HG02759 (cell line): ENCODE measurements around the gene AATK.

Experiments
- ATAC-seq: cut with Tn5 transposase; IDR thresholded peaks from one replicate; pipeline ENCODE4 v1.9.1; 2021; ENCODE audit warnings: mild to moderate bottlenecking, moderate library complexity; ENCODE audit not compliant: unreplicated experiment

The AATK gene

GRCh38 chr17:81181811-81182185 lies 15.8 kb upstream of the AATK start:
- ATAC-seq = no peak

GRCh38 chr17:81180836-81181810 lies 15.1 kb upstream of the AATK start:
- ATAC-seq = no peak

GRCh38 chr17:81179861-81180260 lies 13.8 kb upstream of the AATK start:
- no peak for ATAC-seq

- no peak for ATAC-seq
Observed at GRCh38 chr17:81179220-81179619, 13.2 kb upstream of the AATK start.

GRCh38 chr17:81178136-81179091 lies 12.4 kb upstream of the AATK start:
- no peak for ATAC-seq

GRCh38 chr17:81176666-81177065 lies 10.6 kb upstream of the AATK start:
- no peak for ATAC-seq

- ATAC-seq = no peak
Observed at GRCh38 chr17:81173762-81174155, 7.7 kb upstream of the AATK start.

- ATAC-seq = no peak
Observed at GRCh38 chr17:81173052-81173761, 7.2 kb upstream of the AATK start.

- ATAC-seq = no peak
Observed at GRCh38 chr17:81171941-81172340, 5.9 kb upstream of the AATK start.

- no peak for ATAC-seq
Observed at GRCh38 chr17:81170727-81171494, 4.9 kb upstream of the AATK start.

GRCh38 chr17:81169870-81170309 lies 3.9 kb upstream of the AATK start:
- no peak for ATAC-seq

- ATAC-seq = no peak
Observed at GRCh38 chr17:81167638-81168037, 1.6 kb upstream of the AATK start.

GRCh38 chr17:81167194-81167524 lies 1.1 kb upstream of the AATK start:
- ATAC-seq = no peak

GRCh38 chr17:81165246-81166032 lies 582 bp downstream of the AATK start, which contains the start of gene PVALEF:
Gene PVALEF (plus strand): TSS chr17:81165507. CDS start chr17:81181227, 15,720 bp downstream.
- no peak for ATAC-seq

GRCh38 chr17:81164371-81165245 lies 1.4 kb downstream of the AATK start:
- no peak for ATAC-seq

- ATAC-seq = no peak
Observed at GRCh38 chr17:81163703-81164370, 2.2 kb downstream of the AATK start.

- no peak for ATAC-seq
Observed at GRCh38 chr17:81163051-81163695, 2.8 kb downstream of the AATK start.
